Nephron (organoid): ENCODE measurements around the gene ZPR1.
A peak's percentile ranks its signal among the peaks of the same experiment; 100 is the strongest.
"Not testable (repeated sequence)": the region's sequence is repeated elsewhere in the genome, so short reads cannot be mapped to it uniquely, and the experiment has no call there.

ENCODE experiments used
- H3K27ac Mint-ChIP-seq, 3 experiments: 2 replicates each; pipeline ENCODE4 v1.8.0; 2020; ENCODE audit warnings: mixed read lengths in 3 of 3, mild to moderate bottlenecking in 2 of 3, moderate library complexity in 1 of 3
- H3K27me3 Mint-ChIP-seq: 2 replicates; pipeline ENCODE4 v1.8.0; 2021; ENCODE audit warnings: low read depth, mild to moderate bottlenecking, moderate library complexity, mixed read lengths
- H3K36me3 Mint-ChIP-seq: 2 replicates; pipeline ENCODE4 v1.8.0; 2020; ENCODE audit warnings: low read depth, mixed read lengths
- H3K4me1 Mint-ChIP-seq: 2 replicates; pipeline ENCODE4 v1.8.0; 2020; ENCODE audit warnings: mixed read lengths
- H3K4me3 Mint-ChIP-seq, 3 experiments: 2 replicates each; pipeline ENCODE4 v1.8.0; 2020; ENCODE audit warnings: mild to moderate bottlenecking in 3 of 3, mixed read lengths in 3 of 3, moderate library complexity in 2 of 3
- H3K9me3 Mint-ChIP-seq: 2 replicates; pipeline ENCODE4 v1.8.0; 2020; ENCODE audit warnings: mixed read lengths
- TF ChIP-seq, protein P1 (sequence below), 3 experiments: fragments of 200-600 bp; sonication (generic); IDR thresholded peaks; one replicate each; pipeline ENCODE4 v1.5.0; 2021; ENCODE audit warnings: antibody characterized with exemption in 3 of 3; ENCODE audit not compliant: unreplicated experiment in 3 of 3

The ZPR1 gene

GRCh38 chr11:116772443-116773202, 15.2 kb downstream of the ZPR1 start, which contains the start of gene BUD13:
Gene BUD13, minus strand, starts transcription at chr11:116772987. Its CDS starts 23 bp downstream, at chr11:116772964.
- Mint-ChIP-seq H3K27me3 (no peaks in the 10 kb centered on the region), H3K27ac (peak within 1 kb of the TSS; percentile 90 to 98 (median 97))

DNA sequence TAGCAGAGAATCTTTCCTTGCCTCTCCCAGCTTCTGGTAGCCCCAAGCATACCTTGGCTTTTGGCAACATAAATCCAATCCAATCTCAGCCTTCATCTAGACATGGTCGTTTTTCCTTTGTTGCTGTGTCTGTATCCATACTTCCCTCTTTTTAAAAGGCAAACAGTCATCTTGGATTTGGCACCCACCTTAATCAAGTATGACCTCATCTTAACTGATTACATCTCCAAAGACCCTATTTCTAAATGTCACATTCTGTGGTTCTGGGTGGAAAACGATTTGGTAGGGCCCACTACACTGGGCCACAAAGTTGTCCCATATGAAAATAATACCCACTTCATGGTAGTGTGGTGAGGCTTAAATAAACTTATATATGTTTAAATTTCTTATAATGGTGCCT, 15.9 kb downstream of the ZPR1 start:
- Mint-ChIP-seq H3K36me3 (peaks cover 22% of the 10 kb centered on the region), H3K27ac (peak overlapping the region; percentile 90 to 98 (median 97)), H3K9me3 (no peaks in the 10 kb centered on the region), H3K4me1 (peaks cover 24% of the 10 kb centered on the region), H3K27me3 (no peaks in the 10 kb centered on the region), H3K4me3 (peak overlapping the region; percentile 88 to 93 (median 89))
- TF ChIP-seq, protein P1, sequence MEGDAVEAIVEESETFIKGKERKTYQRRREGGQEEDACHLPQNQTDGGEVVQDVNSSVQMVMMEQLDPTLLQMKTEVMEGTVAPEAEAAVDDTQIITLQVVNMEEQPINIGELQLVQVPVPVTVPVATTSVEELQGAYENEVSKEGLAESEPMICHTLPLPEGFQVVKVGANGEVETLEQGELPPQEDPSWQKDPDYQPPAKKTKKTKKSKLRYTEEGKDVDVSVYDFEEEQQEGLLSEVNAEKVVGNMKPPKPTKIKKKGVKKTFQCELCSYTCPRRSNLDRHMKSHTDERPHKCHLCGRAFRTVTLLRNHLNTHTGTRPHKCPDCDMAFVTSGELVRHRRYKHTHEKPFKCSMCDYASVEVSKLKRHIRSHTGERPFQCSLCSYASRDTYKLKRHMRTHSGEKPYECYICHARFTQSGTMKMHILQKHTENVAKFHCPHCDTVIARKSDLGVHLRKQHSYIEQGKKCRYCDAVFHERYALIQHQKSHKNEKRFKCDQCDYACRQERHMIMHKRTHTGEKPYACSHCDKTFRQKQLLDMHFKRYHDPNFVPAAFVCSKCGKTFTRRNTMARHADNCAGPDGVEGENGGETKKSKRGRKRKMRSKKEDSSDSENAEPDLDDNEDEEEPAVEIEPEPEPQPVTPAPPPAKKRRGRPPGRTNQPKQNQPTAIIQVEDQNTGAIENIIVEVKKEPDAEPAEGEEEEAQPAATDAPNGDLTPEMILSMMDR (IDR thresholded peaks at IDR 0.05; ENCODE audit: unreplicated experiment in 3 of 3): no peak

More at GRCh38 chr11:116772443-116773202, 15.2 kb downstream of the ZPR1 start, which contains the start of gene BUD13:
- TF ChIP-seq, protein P1 (IDR thresholded peaks at IDR 0.05; ENCODE audit: unreplicated experiment in 3 of 3): no peak
- Mint-ChIP-seq H3K9me3 (no peaks in the 10 kb centered on the region), H3K36me3 (peaks cover 25% of the 10 kb centered on the region), H3K4me1 (peaks cover 24% of the 10 kb centered on the region), H3K4me3 (peak within 1 kb of the TSS; percentile 88 to 93 (median 89))

DNA sequence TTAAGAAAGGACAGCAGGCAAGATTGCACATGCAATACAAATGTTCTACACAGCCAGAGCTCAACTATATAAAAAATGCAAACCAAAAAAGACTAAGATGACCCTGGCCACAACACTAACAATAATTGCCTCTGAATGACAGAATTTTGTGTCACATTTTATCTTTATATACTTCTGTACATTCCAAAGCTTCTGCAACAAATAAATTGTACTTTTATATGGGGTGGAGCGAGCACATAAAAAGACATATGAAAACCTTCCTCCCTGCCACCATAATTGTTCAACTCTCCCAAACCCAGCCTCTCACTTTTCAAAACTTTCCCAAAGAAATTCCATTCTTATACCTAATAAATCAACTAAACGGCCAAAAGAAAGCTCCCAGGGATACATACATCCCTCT, 25.7 kb downstream of the ZPR1 start:
- Mint-ChIP-seq H3K9me3 (no peaks in the 10 kb centered on the region), H3K4me1 (no peaks in the 10 kb centered on the region), H3K4me3 (no peak overlapping the region), H3K27me3 (no peaks in the 10 kb centered on the region), H3K27ac (no peak overlapping the region), H3K36me3 (peaks cover 57% of the 10 kb centered on the region)
- TF ChIP-seq, protein P1 (IDR thresholded peaks at IDR 0.05; ENCODE audit: unreplicated experiment in 3 of 3): no peak

DNA sequence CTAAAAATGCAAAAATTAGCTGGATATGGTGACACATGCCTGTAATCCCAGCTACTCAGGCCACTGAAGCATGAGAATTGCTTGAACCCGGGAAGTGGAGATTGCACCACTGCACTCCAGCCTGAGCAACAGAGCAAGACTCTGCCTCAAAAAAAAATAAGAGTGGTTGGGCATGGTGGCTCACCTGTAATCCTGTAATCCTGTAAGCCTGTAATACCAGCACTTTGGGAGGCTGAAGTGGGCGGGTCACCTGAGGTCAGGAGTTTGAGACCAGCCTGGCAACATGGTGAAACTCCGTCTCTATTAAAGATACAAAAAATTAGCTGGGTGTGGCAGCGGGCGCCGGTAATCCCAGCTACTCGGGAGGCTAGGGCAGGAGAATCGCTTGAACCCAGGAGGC, 31.8 kb downstream of the ZPR1 start:
- H3K4me1 Mint-ChIP-seq, H3K9me3 Mint-ChIP-seq, H3K27me3 Mint-ChIP-seq, H3K27ac Mint-ChIP-seq, H3K4me3 Mint-ChIP-seq: not testable (repeated sequence)
- peaks cover 57% of the 10 kb centered on the region for H3K36me3 Mint-ChIP-seq

DNA sequence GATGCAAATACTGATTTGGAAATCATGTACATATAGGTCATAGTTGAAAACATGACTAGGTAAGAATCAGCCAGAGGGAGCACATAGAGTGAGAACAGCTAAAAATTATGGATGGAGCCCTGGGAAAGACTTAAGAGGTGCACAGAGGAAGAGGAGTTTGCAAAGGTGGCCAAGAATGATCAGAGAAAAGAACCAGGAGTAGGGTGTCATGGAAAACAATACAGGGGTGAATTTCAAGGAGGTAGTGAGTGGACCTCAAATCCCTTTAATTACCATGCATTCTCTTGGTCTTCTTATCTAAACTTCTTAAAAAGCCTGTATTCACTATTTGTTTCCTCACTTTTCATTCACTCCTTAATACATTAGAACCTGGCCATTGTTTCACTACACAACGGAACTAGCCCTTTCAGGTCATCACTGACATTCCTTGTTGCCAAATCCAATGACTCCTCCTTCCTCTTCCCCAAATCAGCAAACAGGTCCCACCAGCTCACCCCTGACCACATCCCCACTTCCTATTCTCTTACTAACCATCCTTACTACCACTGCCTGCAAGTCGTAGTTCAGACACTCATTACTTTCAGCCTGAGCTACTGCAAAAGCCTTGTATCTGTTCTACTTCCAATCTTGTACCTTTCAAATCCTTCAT, 37.6 kb downstream of the ZPR1 start:
- Mint-ChIP-seq H3K27me3 (no peaks in the 10 kb centered on the region), H3K4me3 (no peak overlapping the region), H3K9me3 (no peaks in the 10 kb centered on the region), H3K36me3 (peaks cover 37% of the 10 kb centered on the region), H3K27ac (no peak overlapping the region), H3K4me1 (peaks cover 7% of the 10 kb centered on the region)
- TF ChIP-seq, protein P1 (IDR thresholded peaks at IDR 0.05; ENCODE audit: unreplicated experiment in 3 of 3): no peak

DNA sequence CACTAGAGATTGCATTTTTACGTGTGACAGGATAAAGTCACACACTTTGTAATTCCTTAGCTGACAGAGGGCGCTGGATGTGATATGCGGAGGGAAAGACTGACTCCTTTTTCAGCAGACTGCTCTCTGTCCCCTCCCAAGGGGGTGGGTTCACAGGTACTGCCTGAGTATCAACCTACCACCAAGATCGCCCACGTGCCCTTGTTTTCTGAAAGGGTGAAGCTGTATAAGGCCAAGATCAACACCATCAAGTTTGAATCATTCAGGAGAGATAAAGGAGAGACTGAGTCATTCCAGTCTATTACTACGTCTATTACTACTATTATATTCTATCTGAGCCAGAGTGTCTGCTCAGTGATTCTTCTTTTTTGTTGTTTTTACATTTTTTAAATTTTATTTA, 45.7 kb downstream of the ZPR1 start:
- Mint-ChIP-seq H3K4me3 (no peak overlapping the region), H3K27ac (peak overlapping the region in 2 of 3 experiments; percentile 8 to 77), H3K27me3 (no peaks in the 10 kb centered on the region), H3K4me1 (peaks cover 18% of the 10 kb centered on the region), H3K36me3 (peaks cover 8% of the 10 kb centered on the region), H3K9me3 (no peaks in the 10 kb centered on the region)
- TF ChIP-seq, protein P1 (IDR thresholded peaks at IDR 0.05; ENCODE audit: unreplicated experiment in 3 of 3): no peak
